ENCODE results near the gene UBE2I. TPM values are rescaled to one million over a fixed set of nuclear protein-coding genes. Genes with fewer than 3 reads are reported as not detected.

Gene UBE2I
- polyA plus RNA-seq, 2 of the 4 experiments (the other 2 are of a cell fraction): 170 to 208 TPM

- no peak for TF ChIP-seq REST (IDR thresholded peaks at IDR 0.05)
- TF ChIP-seq RFX5 (IDR thresholded peaks at IDR 0.05): no peak
- TF ChIP-seq, protein P1, sequence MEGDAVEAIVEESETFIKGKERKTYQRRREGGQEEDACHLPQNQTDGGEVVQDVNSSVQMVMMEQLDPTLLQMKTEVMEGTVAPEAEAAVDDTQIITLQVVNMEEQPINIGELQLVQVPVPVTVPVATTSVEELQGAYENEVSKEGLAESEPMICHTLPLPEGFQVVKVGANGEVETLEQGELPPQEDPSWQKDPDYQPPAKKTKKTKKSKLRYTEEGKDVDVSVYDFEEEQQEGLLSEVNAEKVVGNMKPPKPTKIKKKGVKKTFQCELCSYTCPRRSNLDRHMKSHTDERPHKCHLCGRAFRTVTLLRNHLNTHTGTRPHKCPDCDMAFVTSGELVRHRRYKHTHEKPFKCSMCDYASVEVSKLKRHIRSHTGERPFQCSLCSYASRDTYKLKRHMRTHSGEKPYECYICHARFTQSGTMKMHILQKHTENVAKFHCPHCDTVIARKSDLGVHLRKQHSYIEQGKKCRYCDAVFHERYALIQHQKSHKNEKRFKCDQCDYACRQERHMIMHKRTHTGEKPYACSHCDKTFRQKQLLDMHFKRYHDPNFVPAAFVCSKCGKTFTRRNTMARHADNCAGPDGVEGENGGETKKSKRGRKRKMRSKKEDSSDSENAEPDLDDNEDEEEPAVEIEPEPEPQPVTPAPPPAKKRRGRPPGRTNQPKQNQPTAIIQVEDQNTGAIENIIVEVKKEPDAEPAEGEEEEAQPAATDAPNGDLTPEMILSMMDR (IDR thresholded peaks at IDR 0.05): no peak
- no peak for TF ChIP-seq ATOH8 (CRISPR knock-in tag; IDR thresholded peaks at IDR 0.05; ENCODE audit: low read depth)
- TF ChIP-seq HOXA7 (CRISPR knock-in tag; IDR thresholded peaks at IDR 0.05): no peak
Measured at GRCh38 chr16:1320658-1321240, 11.3 kb downstream of the UBE2I start (continued).

DNA sequence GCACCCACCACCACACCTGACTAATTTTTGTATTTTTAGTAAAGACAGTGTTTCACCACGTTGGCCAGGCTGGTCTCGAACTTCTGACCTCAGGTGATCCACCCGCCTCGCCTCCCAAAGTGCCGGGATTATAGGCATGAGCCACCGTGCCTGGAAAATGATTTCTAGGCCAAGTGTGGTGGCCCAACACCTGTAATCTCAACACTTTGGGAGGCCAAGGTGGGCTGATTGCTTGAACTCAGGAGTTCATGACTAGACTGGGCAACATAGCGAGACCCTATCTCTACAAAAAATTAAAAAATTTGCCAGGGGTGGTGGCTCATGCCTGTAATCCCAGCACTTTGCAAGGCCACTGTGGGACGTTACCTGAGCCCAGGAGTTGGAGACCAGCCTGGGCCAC, 13.0 kb downstream of the UBE2I start:
- ATAC-seq (no peak), DNase-seq (ENCODE audit: low read depth in 1 of 2, low spot score in 1 of 2) (no peak), FAIRE-seq (no peak)
- H3K27ac ChIP-seq: no peak overlapping the region
- TF ChIP-seq EP300 (IDR thresholded peaks at IDR 0.05) (no peak), HMGXB4 (CRISPR knock-in tag; IDR thresholded peaks at IDR 0.05; ENCODE audit: borderline replicate concordance) (no peak), RNF2 (IDR thresholded peaks at IDR 0.05; ENCODE audit: borderline replicate concordance, low read depth) (no peak)
- H3K9me3 ChIP-seq: no peaks in the 10 kb centered on the region
- no peak overlapping the region for H3K4me3 ChIP-seq
- no peak overlapping the region for H3K4me2 ChIP-seq
- WGBS (ENCODE audit: missing lambda C conversion rate): 96% methylated on average over 8 of the region's 8 CpGs
- ChIA-PET POLR2A (no interaction called here), CTCF (interaction anchor here (0.6 to 6.1 kb wide), 2 partner anchors 15 to 971 kb away, joined by 3 to 44 read pairs; no protein-coding TSS in a partner anchor)
- no peaks in the 10 kb centered on the region for H3K4me1 ChIP-seq

DNA sequence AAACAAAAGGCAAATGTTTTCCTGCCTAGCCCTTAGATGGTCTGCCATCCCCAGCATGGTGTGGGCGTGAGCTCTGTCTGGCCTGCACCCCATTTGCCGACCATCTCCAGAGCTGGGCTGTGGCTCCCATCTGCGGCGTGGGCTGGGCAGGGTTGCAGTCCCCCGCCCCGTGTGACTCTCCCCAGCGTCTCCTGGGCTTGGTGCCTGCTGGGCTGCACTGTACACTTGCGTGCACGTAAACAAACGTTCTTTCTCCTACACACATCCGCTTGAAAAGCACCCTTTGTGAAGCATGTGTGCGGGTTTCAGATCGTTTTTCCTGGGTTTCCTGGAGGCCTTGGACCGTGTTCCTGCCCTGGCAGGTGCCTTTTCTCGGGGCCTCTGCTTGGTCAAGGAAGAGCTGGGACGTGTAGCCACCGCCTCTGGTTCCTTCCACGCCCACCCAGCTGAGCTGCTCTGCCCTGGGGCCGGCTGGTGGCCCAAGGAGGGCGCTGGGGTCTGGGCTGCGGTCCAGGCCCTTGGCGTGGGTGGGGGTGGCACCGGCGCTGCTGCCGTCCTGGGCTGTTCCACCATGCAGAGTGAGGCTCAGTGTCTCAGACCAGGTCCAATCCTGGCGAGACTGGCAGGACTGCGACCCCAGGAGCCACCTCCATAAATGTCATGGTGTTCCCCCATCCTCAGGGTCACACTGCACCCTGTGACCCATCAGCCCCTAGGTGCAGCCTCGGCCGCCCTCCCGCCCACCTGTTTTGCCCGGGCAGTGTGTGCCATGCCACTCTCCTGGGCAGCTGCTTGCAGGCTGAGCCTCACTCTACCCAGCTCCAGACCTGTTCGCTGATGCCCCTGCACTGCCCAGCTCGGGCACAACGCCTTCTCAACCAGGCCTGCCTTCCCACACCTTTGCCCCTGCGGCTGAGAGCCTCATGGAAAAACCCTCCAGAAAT, 14.1 kb downstream of the UBE2I start:
- H3K4me2 ChIP-seq: no peak overlapping the region
- ChIA-PET POLR2A (no interaction called here), CTCF (interaction anchor here (1.2 to 6.1 kb wide), 4 partner anchors 9 to 40 kb away, joined by 3 to 44 read pairs (median 4); partner anchors contain the start of gene BAIAP3)
- ATAC-seq (peak in 1 of 2 experiments; percentile 5; a peak in 1 of 6 replicates), FAIRE-seq (no peak), DNase-seq (ENCODE audit: low read depth in 1 of 2, low spot score in 1 of 2) (no peak)
- WGBS (ENCODE audit: missing lambda C conversion rate): 91% methylated on average over 33 of the region's 35 CpGs
- H3K27ac ChIP-seq: no peak overlapping the region
- no peaks in the 10 kb centered on the region for H3K4me1 ChIP-seq
- no peaks in the 10 kb centered on the region for H3K9me3 ChIP-seq
- H3K4me3 ChIP-seq: no peak overlapping the region
- TF ChIP-seq RNF2 (IDR thresholded peaks at IDR 0.05; ENCODE audit: borderline replicate concordance, low read depth) (no peak), HEYL (CRISPR knock-in tag; IDR thresholded peaks at IDR 0.05) (no peak), HES2 (IDR thresholded peaks at IDR 0.05) (no peak), USF2 (IDR thresholded peaks at IDR 0.05) (no peak), BCL3 (IDR thresholded peaks at IDR 0.05) (no peak), POLR2A (IDR thresholded peaks at IDR 0.05; ENCODE audit: low read length) (no peak), ZFP36 (IDR thresholded peaks at IDR 0.05; ENCODE audit: borderline replicate concordance, partially characterized antibody) (no peak), CBX2 (IDR thresholded peaks at IDR 0.05; ENCODE audit: borderline replicate concordance, low read depth) (no peak), RFX5 (IDR thresholded peaks at IDR 0.05) (no peak), SMC3 (IDR thresholded peaks at IDR 0.05) (no peak), CHD4 (IDR thresholded peaks at IDR 0.05; ENCODE audit: borderline replicate concordance) (no peak), EP300 (IDR thresholded peaks at IDR 0.05) (no peak)
- TF ChIP-seq, protein P1 (IDR thresholded peaks at IDR 0.05): no peak
